CD4-positive, alpha-beta T cell (primary cell): ENCODE data around the gene PNMT. TPM values are rescaled to one million over a fixed set of nuclear protein-coding genes. Genes with fewer than 3 reads are reported as not detected.
A peak's percentile ranks its signal among the peaks of the same experiment; 100 is the strongest.

Source experiments
- ATAC-seq: fragments of 200-7000 bp; cut with Tn5 transposase; one replicate; pipeline ENCODE4 v1.10.0; 2022; ENCODE audit warnings: mild to moderate bottlenecking; ENCODE audit not compliant: poor library complexity
- CTCF ChIA-PET: fragments of 350-600 bp; sonication (Branson Sonifier 250); formaldehyde crosslinking; loops from one replicate; lab custom pipeline; 2021; ENCODE audit warnings: antibody characterized with exemption, inconsistent platforms; lab: Charles Lee
- POLR2A ChIA-PET: fragments of 350-600 bp; sonication (Branson Sonifier 250); formaldehyde crosslinking; loops from one replicate; lab custom pipeline; 2021; ENCODE audit warnings: antibody characterized with exemption, inconsistent platforms; lab: Charles Lee
- DNase-seq, 14 experiments: peaks; one replicate each; pipeline ENCODE4 v3.0.0-alpha.2; 2013 to 2020; ENCODE audit warnings: mixed read lengths in 2 of 14
- H3K27ac ChIP-seq, 2 donors: one replicate each; pipeline versions ENCODE4 v1.5.1 to v1.7.0; 2013; ENCODE audit warnings: low read length in 2 of 2, low read depth in 1 of 2, mild to moderate bottlenecking in 1 of 2
- H3K27me3 ChIP-seq, 2 experiments: 1 replicate in 1 of 2; 2 replicates in 1 of 2; pipeline versions ENCODE4 v1.6.1 to v1.7.0; 2013; ENCODE audit warnings: low read length in 2 of 2, control low read depth in 1 of 2, mild to moderate bottlenecking in 1 of 2, moderate library complexity in 1 of 2; ENCODE audit not compliant: insufficient read depth in 2 of 2, control insufficient read depth in 1 of 2
- H3K36me3 ChIP-seq: one replicate; pipeline ENCODE4 v1.6.1; 2013; ENCODE audit warnings: low read length, control low read depth; ENCODE audit not compliant: insufficient read depth
- H3K4me1 ChIP-seq: one replicate; pipeline ENCODE4 v1.6.1; 2013; ENCODE audit warnings: low read length, control low read depth; ENCODE audit not compliant: insufficient read depth
- H3K4me3 ChIP-seq: one replicate; pipeline ENCODE4 v1.5.1; 2013; ENCODE audit warnings: mild to moderate bottlenecking, low read length, moderate library complexity
- H3K9me3 ChIP-seq, 2 experiments: 1 replicate in 1 of 2; 2 replicates in 1 of 2; pipeline versions ENCODE4 v1.6.1 to v1.7.0; 2013; ENCODE audit warnings: low read length in 2 of 2, mild to moderate bottlenecking in 2 of 2, control low read depth in 1 of 2, moderate library complexity in 1 of 2; ENCODE audit not compliant: control insufficient read depth in 1 of 2, insufficient read depth in 1 of 2
- H3K27ac Mint-ChIP-seq: one replicate; pipeline ENCODE4 v1.8.0; 2020; ENCODE audit warnings: mixed read lengths
- H3K27me3 Mint-ChIP-seq: one replicate; pipeline ENCODE4 v1.8.0; 2021; ENCODE audit warnings: mixed read lengths
- H3K36me3 Mint-ChIP-seq: one replicate; pipeline ENCODE4 v1.8.0; 2021; ENCODE audit warnings: low read depth, mixed read lengths
- H3K4me1 Mint-ChIP-seq: one replicate; pipeline ENCODE4 v1.8.0; 2021; ENCODE audit warnings: low read depth, mixed read lengths
- H3K4me3 Mint-ChIP-seq: one replicate; pipeline ENCODE4 v1.8.0; 2020; ENCODE audit warnings: mild to moderate bottlenecking, mixed read lengths
- H3K9me3 Mint-ChIP-seq: one replicate; pipeline ENCODE4 v1.8.0; 2020; ENCODE audit warnings: mixed read lengths
- intact Hi-C, 2 experiments: fragments of 100-400 bp; cut with DNase I in 1 of 2; cut with micrococcal nuclease in 1 of 2; formaldehyde crosslinking; loops; one replicate each; pipeline versions ENCODE4 v1.15.1 to v1.9.0; 2023 to 2025; cut with DNase I, micrococcal nuclease
- total RNA-seq, 174 experiments: library from RNA in 2 of 174; stranded (reverse) in 2 of 174; gene quantifications; one replicate each; pipeline ENCODE4 v1.2.3 and lab custom pipeline; 2021 to 2026
- TF ChIP-seq, protein P1 (sequence below): fragments of 200-600 bp; IDR thresholded peaks from one replicate; pipeline ENCODE4 v1.8.0; 2022; ENCODE audit warnings: antibody characterized with exemption, mild to moderate bottlenecking

The PNMT gene
- total RNA-seq, 2 experiments from 2014 or later, result 0.47 TPM; not detected in 1

DNA sequence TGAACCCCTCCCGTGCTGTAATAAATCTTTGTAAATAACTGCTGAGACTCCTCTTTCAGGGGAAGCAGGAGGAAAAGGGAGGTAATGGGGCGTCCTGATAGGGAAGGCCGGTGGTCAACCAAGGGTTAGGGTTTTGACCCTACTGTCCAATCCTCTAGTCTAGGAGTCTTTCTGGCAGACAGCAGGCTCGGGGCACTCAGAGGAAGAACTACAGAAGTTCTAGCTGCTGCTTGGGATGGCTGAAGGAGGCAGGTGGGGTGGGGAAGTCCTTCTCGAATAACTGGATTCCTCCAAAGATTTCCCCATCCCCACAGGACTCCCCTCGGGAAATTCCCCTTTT, 31.7 kb upstream of the PNMT start:
- Histone ChIP-seq H3K27me3 (peaks cover 0 to 3% of the 10 kb centered on the region in 2 experiments), H3K4me3 (peak overlapping the region; percentile 94), H3K4me1 (peaks cover 71% of the 10 kb centered on the region), H3K36me3 (no peaks in the 10 kb centered on the region), H3K9me3 (no peaks in the 10 kb centered on the region), H3K27ac (peak overlapping the region; percentile 92 to 94)
- ChIA-PET CTCF (interaction anchor here (2.8 to 4.7 kb wide), 2 partner anchors 14 to 18 kb away, joined by 17 to 58 read pairs; no protein-coding TSS in a partner anchor), POLR2A (interaction anchor here (0.9 to 1.2 kb wide), 2 partner anchors 14 to 175 kb away, joined by 3 to 4 read pairs; partner anchors contain the start of gene CDK12)
- peak overlapping the region; percentile 97 for H3K4me3 Mint-ChIP-seq
- DNase-seq (no peak), ATAC-seq (peak; percentile 14)
- peaks cover 4% of the 10 kb centered on the region for H3K27me3 Mint-ChIP-seq
- peak overlapping the region; percentile 91 for H3K27ac Mint-ChIP-seq
- H3K4me1 Mint-ChIP-seq, result peaks cover 69% of the 10 kb centered on the region
- peaks cover 12% of the 10 kb centered on the region for H3K36me3 Mint-ChIP-seq
- TF ChIP-seq, protein P1, sequence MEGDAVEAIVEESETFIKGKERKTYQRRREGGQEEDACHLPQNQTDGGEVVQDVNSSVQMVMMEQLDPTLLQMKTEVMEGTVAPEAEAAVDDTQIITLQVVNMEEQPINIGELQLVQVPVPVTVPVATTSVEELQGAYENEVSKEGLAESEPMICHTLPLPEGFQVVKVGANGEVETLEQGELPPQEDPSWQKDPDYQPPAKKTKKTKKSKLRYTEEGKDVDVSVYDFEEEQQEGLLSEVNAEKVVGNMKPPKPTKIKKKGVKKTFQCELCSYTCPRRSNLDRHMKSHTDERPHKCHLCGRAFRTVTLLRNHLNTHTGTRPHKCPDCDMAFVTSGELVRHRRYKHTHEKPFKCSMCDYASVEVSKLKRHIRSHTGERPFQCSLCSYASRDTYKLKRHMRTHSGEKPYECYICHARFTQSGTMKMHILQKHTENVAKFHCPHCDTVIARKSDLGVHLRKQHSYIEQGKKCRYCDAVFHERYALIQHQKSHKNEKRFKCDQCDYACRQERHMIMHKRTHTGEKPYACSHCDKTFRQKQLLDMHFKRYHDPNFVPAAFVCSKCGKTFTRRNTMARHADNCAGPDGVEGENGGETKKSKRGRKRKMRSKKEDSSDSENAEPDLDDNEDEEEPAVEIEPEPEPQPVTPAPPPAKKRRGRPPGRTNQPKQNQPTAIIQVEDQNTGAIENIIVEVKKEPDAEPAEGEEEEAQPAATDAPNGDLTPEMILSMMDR, result no peak
- intact Hi-C loops, result loop anchor here (2.0 to 10.0 kb wide), 5 partner anchors 14 to 344 kb away; partner anchors contain the start of genes PGAP3 (in 1 of the 2) and PSMD3 (in 1 of the 2)
- H3K9me3 Mint-ChIP-seq, result no peaks in the 10 kb centered on the region

DNA sequence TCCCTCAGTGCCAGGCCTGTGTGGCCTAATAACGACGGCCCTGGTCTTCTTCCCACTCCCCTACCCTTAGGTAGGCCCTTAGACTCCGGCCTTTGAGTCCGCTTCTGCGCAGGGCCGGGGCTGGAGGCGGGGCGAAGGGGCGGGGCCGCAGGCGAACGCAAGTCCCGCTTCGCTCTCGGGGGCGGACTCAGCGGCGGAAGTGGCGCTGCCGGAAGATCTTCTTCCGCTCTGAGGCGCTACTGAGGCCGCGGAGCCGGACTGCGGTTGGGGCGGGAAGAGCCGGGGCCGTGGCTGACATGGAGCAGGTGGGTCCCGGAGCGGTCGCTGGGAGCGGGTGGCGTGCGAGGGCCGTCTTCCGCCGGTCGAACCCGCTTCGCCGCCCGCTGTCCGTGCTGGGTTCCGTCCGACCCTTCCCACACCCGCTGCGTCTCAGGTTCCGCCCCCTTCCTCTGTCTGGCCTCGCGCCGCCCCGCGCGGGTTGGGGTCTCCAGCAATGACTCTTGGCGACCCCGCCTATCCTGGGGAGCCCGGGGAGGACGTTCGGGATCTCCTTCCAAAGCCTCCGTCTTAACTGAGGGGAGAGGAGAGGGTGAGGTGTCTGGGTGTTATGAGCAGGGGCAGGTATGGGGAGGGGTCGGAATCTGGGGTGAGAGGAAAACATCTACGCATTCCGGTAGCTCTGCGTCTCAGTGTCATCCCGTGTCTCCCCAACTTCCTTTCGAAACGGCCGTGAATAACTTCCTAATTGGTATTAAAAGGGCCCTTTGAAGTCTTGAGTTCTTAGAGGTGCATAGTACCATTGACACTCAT, 31.1 kb upstream of the PNMT start, which contains the start of gene STARD3:
TSS of gene STARD3 (plus strand) at position 218 of the 810 bp plus-strand sequence. CDS start 16,388 bp downstream, outside the sequence.
- TF ChIP-seq, protein P1, result peak; percentile 43
- DNase-seq, result peak; percentile 84 to 95 (median 88)
- peaks cover 68% of the 10 kb centered on the region for H3K4me1 Mint-ChIP-seq

DNA sequence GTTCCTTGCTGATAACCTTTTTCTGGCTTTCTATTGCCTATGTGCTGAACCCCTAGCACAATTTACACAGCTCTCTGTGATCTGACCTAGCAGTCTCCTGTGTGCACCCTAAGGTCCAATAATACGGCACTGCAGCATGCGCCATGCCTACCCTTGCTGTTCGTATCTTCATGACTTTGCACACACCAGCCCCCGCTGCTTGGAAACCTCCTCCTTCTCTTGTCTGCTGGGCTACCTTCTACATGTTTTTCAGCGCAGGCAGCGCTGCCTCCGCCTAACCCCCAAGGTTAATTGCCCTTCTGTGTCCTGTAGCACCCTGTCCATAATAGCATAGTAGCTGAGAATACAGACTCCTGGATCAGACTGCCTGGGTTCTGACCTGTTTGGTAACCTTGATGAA, 29.9 kb upstream of the PNMT start:
- Histone ChIP-seq H3K9me3 (no peaks in the 10 kb centered on the region), H3K27ac (no peak overlapping the region), H3K27me3 (no peaks in the 10 kb centered on the region), H3K4me1 (peaks cover 87% of the 10 kb centered on the region), H3K36me3 (peaks cover 4% of the 10 kb centered on the region), H3K4me3 (peak overlapping the region; percentile 94)
- TF ChIP-seq, protein P1, result no peak
- CTCF ChIA-PET, result interaction anchor here (0.8 to 4.7 kb wide), 3 partner anchors 16 to 91 kb away, joined by 3 to 58 read pairs (median 17); no protein-coding TSS in a partner anchor
- Mint-ChIP-seq H3K4me3 (peak overlapping the region; percentile 97), H3K27ac (peak overlapping the region; percentile 91), H3K27me3 (no peaks in the 10 kb centered on the region), H3K4me1 (peaks cover 80% of the 10 kb centered on the region), H3K9me3 (no peaks in the 10 kb centered on the region), H3K36me3 (peaks cover 16% of the 10 kb centered on the region)
- DNase-seq (no peak), ATAC-seq (no peak)
- intact Hi-C loops, result loop anchor here (2.0 to 10.0 kb wide), 4 partner anchors 48 to 316 kb away; partner anchors contain the start of gene PGAP3 (in 1 of the 2)
- POLR2A ChIA-PET, result interaction anchor here (1.1 to 1.8 kb wide), 5 partner anchors 15 to 92 kb away, joined by 3 to 8 read pairs (median 4); partner anchors contain the start of gene MIEN1

More for the DNA sequence above, 31.1 kb upstream of the PNMT start, which contains the start of gene STARD3:
- H3K9me3 Mint-ChIP-seq, result no peaks in the 10 kb centered on the region
- peaks cover 4% of the 10 kb centered on the region for H3K36me3 ChIP-seq
- peak within 1 kb of the TSS; percentile 97 for H3K4me3 Mint-ChIP-seq
- peaks cover 0 to 2% of the 10 kb centered on the region in 2 experiments for H3K27me3 ChIP-seq
- ATAC-seq, result peak; percentile 82
- peaks cover 76% of the 10 kb centered on the region for H3K4me1 ChIP-seq
- H3K36me3 Mint-ChIP-seq, result peaks cover 16% of the 10 kb centered on the region
- H3K27me3 Mint-ChIP-seq, result no peaks in the 10 kb centered on the region
- peak within 1 kb of the TSS; percentile 91 for H3K27ac Mint-ChIP-seq
- H3K27ac ChIP-seq, result peak within 1 kb of the TSS; percentile 92 to 94
- POLR2A ChIA-PET, result interaction anchor here (0.9 to 1.8 kb wide), 7 partner anchors 9 to 176 kb away, joined by 3 to 8 read pairs (median 4); partner anchors contain the start of genes CDK12 and MIEN1
- intact Hi-C loops, result loop anchor here (1.0 to 10.0 kb wide), 6 partner anchors 14 to 344 kb away; partner anchors contain the start of genes IKZF3 (in 1 of the 2), PGAP3 (in 1 of the 2) and PSMD3 (in 1 of the 2)
- no peaks in the 10 kb centered on the region for H3K9me3 ChIP-seq
- CTCF ChIA-PET, result interaction anchor here (2.8 to 4.7 kb wide), 2 partner anchors 15 to 17 kb away, joined by 17 to 58 read pairs; no protein-coding TSS in a partner anchor
- H3K4me3 ChIP-seq, result peak within 1 kb of the TSS; percentile 94
